Keratinocyte (primary cell): ENCODE data around the gene JMJD1C. TPM values are rescaled to one million over a fixed set of nuclear protein-coding genes. Genes with fewer than 3 reads are reported as not detected.

Experiments
- DNase-seq: peaks from one replicate; pipeline ENCODE4 v3.0.0-alpha.2; 2011; ENCODE audit warnings: low read depth, missing footprints, low spot score
- FAIRE-seq: peaks from 2 replicates; lab custom pipeline; 2011; peaks lifted over from hg19 to GRCh38; lab: Jason Lieb, UNC
- H2AFZ ChIP-seq: 2 replicates; pipeline ENCODE4 v1.6.0; 2012; ENCODE audit warnings: low read length, control low read depth, inconsistent platforms; ENCODE audit not compliant: control insufficient read depth
- H3K27ac ChIP-seq: 2 replicates; pipeline ENCODE4 v1.5.1; 2011; ENCODE audit warnings: low read length; ENCODE audit not compliant: control insufficient read depth, insufficient read depth
- H3K27me3 ChIP-seq: 3 replicates; pipeline ENCODE4 v1.6.0; 2011; ENCODE audit warnings: low read length; ENCODE audit not compliant: control insufficient read depth, insufficient read depth; ENCODE audit errors: extremely low read depth
- H3K36me3 ChIP-seq, 2 experiments: 2 replicates in 1 of 2; 3 replicates in 1 of 2; pipeline ENCODE4 v1.5.1; 2011; ENCODE audit warnings: low read length in 2 of 2, mild to moderate bottlenecking in 1 of 2; ENCODE audit not compliant: control insufficient read depth in 2 of 2, insufficient read depth in 2 of 2; ENCODE audit errors: extremely low read depth in 1 of 2
- H3K4me1 ChIP-seq: 3 replicates; pipeline ENCODE4 v1.5.1; 2011; ENCODE audit warnings: low read length; ENCODE audit not compliant: control insufficient read depth, insufficient read depth; ENCODE audit errors: extremely low read depth
- H3K4me2 ChIP-seq: 3 replicates; pipeline ENCODE4 v1.6.0; 2011; ENCODE audit warnings: low read depth, low read length; ENCODE audit not compliant: control insufficient read depth, insufficient read depth; ENCODE audit errors: extremely low read depth
- H3K4me3 ChIP-seq, 3 experiments: fragments of 200-600 bp in 1 of 3; sonication (generic) in 1 of 3; 2 replicates in 2 of 3; 3 replicates in 1 of 3; pipeline ENCODE4 v1.5.1; 2011 to 2016; ENCODE audit warnings: low read length in 3 of 3, mild to moderate bottlenecking in 3 of 3, control low read depth in 2 of 3, inconsistent platforms in 1 of 3, low read depth in 1 of 3, mixed read lengths in 1 of 3, mixed run types in 1 of 3, moderate library complexity in 1 of 3; ENCODE audit not compliant: control insufficient read depth in 2 of 3, insufficient read depth in 2 of 3; ENCODE audit errors: extremely low read depth in 1 of 3
- H3K79me2 ChIP-seq: 2 replicates; pipeline ENCODE4 v1.6.0; 2012; ENCODE audit warnings: low read length; ENCODE audit not compliant: control insufficient read depth, insufficient read depth
- H3K9ac ChIP-seq: 3 replicates; pipeline ENCODE4 v1.6.0; 2011; ENCODE audit warnings: low read length; ENCODE audit not compliant: control insufficient read depth, insufficient read depth; ENCODE audit errors: extremely low read depth
- H3K9me1 ChIP-seq: 3 replicates; pipeline ENCODE4 v1.6.0; 2011; ENCODE audit warnings: low read length; ENCODE audit not compliant: control insufficient read depth, insufficient read depth; ENCODE audit errors: extremely low read depth
- H3K9me3 ChIP-seq: 2 replicates; pipeline ENCODE4 v1.5.1; 2012; ENCODE audit warnings: low read depth, low read length; ENCODE audit not compliant: control insufficient read depth
- H4K20me1 ChIP-seq: 3 replicates; pipeline ENCODE4 v1.6.0; 2011; ENCODE audit warnings: low read length; ENCODE audit not compliant: control insufficient read depth, insufficient read depth; ENCODE audit errors: extremely low read depth
- EZH2 ChIP-seq: IDR thresholded peaks from one replicate; pipeline ENCODE4 v1.6.1; 2012; ENCODE audit warnings: inconsistent platforms, mild to moderate bottlenecking, low read length, moderate library complexity
- dilution Hi-C: fragments of 300-500 bp; cut with MboI; formaldehyde crosslinking; loops from one replicate; pipeline ENCODE4 v1.7.0; 2020; ENCODE audit warnings: low sequenced_read_pairs; ENCODE audit not compliant: extremely low pct_ligation_motif_present
- polyA plus RNA-seq, 5 experiments: library from polyadenylated mRNA; depleted of rRNA in 3 of 5; stranded (reverse) in 3 of 5; stranded (forward) in 1 of 5; unstranded in 1 of 5; fragments of >200 nt; gene quantifications; 1 replicate in 1 of 5; 2 replicates in 3 of 5; 3 replicates in 1 of 5; pipeline versions ENCODE4 v1.2.1 to v1.2.3, GENCODE V29; 2011 to 2012; ENCODE audit warnings: missing spikeins in 2 of 5, low read depth in 1 of 5, low replicate concordance in 1 of 5
- TF ChIP-seq, protein P1 (sequence below), 3 experiments: IDR thresholded peaks in 1 of 3; conservative IDR thresholded peaks in 1 of 3; optimal IDR thresholded peaks in 1 of 3; 2 replicates in 2 of 3; 3 replicates in 1 of 3; pipeline versions ENCODE3 to v1.5.1; 2011; ENCODE audit warnings: low read length in 3 of 3, mild to moderate bottlenecking in 3 of 3, moderate library complexity in 2 of 3, control low read depth in 1 of 3, inconsistent platforms in 1 of 3; ENCODE audit not compliant: insufficient read depth in 2 of 3; ENCODE audit errors: extremely low read depth in 1 of 3

JMJD1C gene
- polyA plus RNA-seq, 1 donor (not counting 4 experiments of a cell fraction or from before 2014, with no cell fraction given), result 38.2 TPM

GRCh38 chr10:63441404-63441803 is 24.4 kb downstream of the JMJD1C start:
- no peak for DNase-seq
- no peak for TF ChIP-seq EZH2
- TF ChIP-seq, protein P1, sequence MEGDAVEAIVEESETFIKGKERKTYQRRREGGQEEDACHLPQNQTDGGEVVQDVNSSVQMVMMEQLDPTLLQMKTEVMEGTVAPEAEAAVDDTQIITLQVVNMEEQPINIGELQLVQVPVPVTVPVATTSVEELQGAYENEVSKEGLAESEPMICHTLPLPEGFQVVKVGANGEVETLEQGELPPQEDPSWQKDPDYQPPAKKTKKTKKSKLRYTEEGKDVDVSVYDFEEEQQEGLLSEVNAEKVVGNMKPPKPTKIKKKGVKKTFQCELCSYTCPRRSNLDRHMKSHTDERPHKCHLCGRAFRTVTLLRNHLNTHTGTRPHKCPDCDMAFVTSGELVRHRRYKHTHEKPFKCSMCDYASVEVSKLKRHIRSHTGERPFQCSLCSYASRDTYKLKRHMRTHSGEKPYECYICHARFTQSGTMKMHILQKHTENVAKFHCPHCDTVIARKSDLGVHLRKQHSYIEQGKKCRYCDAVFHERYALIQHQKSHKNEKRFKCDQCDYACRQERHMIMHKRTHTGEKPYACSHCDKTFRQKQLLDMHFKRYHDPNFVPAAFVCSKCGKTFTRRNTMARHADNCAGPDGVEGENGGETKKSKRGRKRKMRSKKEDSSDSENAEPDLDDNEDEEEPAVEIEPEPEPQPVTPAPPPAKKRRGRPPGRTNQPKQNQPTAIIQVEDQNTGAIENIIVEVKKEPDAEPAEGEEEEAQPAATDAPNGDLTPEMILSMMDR (optimal IDR thresholded peaks at IDR 0.05 in 1 of 3, IDR thresholded peaks at IDR 0.05 in 1 of 3, conservative IDR thresholded peaks at IDR 0.05 in 1 of 3; ENCODE audit: extremely low read depth in 1 of 3, insufficient read depth in 2 of 3, low read length in 3 of 3), result no peak
- peaks cover 83% of the 10 kb centered on the region for H3K79me2 ChIP-seq

GRCh38 chr10:63439607-63440006 is 26.2 kb downstream of the JMJD1C start:
- dilution Hi-C loops, result no loop called here
- H2AFZ ChIP-seq, result no peak overlapping the region
- TF ChIP-seq, protein P1 (optimal IDR thresholded peaks at IDR 0.05 in 1 of 3, IDR thresholded peaks at IDR 0.05 in 1 of 3, conservative IDR thresholded peaks at IDR 0.05 in 1 of 3; ENCODE audit: extremely low read depth in 1 of 3, insufficient read depth in 2 of 3, low read length in 3 of 3), result no peak
- no peak for TF ChIP-seq EZH2
- DNase-seq (no peak), FAIRE-seq (no peak)
- no peak overlapping the region for H3K9ac ChIP-seq
- no peaks in the 10 kb centered on the region for H3K9me1 ChIP-seq
- H3K79me2 ChIP-seq, result peaks cover 85% of the 10 kb centered on the region
- no peaks in the 10 kb centered on the region for H4K20me1 ChIP-seq
- H3K27me3 ChIP-seq, result no peaks in the 10 kb centered on the region
- peaks cover 0 to 2% of the 10 kb centered on the region in 2 experiments for H3K36me3 ChIP-seq
- no peak overlapping the region for H3K4me3 ChIP-seq
- peaks cover 29% of the 10 kb centered on the region for H3K4me1 ChIP-seq
- H3K4me2 ChIP-seq, result no peak overlapping the region
- H3K9me3 ChIP-seq, result no peaks in the 10 kb centered on the region
- no peak overlapping the region for H3K27ac ChIP-seq

More at GRCh38 chr10:63441404-63441803, 24.4 kb downstream of the JMJD1C start:
- no peak overlapping the region for H3K4me2 ChIP-seq
- no peaks in the 10 kb centered on the region for H4K20me1 ChIP-seq
- peaks cover 0 to 2% of the 10 kb centered on the region in 2 experiments for H3K36me3 ChIP-seq
- no peaks in the 10 kb centered on the region for H3K27me3 ChIP-seq
- H3K4me3 ChIP-seq, result no peak overlapping the region
- H2AFZ ChIP-seq, result no peak overlapping the region
- H3K27ac ChIP-seq, result no peak overlapping the region
- H3K4me1 ChIP-seq, result peaks cover 22% of the 10 kb centered on the region
- dilution Hi-C loops, result no loop called here
- FAIRE-seq, result no peak
- H3K9ac ChIP-seq, result no peak overlapping the region
- H3K9me3 ChIP-seq, result no peaks in the 10 kb centered on the region
- H3K9me1 ChIP-seq, result no peaks in the 10 kb centered on the region
